Natural killer cell (primary cell): ENCODE results near the gene FAAH. TPM values are rescaled to one million over a fixed set of nuclear protein-coding genes. Genes with fewer than 3 reads are reported as not detected.
A peak's percentile ranks its signal among the peaks of the same experiment; 100 is the strongest.

Experiments used
- ATAC-seq, 3 donors: fragments of 150-1000 bp in 2 of 3; fragments of 200-7000 bp in 1 of 3; cut with Tn5 transposase; 1 replicate in 1 of 3; 2 replicates in 2 of 3; pipeline ENCODE4 v1.10.0; 2021; ENCODE audit warnings: mild to moderate bottlenecking in 2 of 3, moderate library complexity in 2 of 3
- DNase-seq, 2 donors: peaks; one replicate each; pipeline versions ENCODE4 v3.0.0 to v3.0.0-alpha.2; 2013 to 2021; ENCODE audit warnings: mixed read lengths in 1 of 2
- H3K27ac ChIP-seq: one replicate; pipeline ENCODE4 v1.5.1; 2013; ENCODE audit warnings: mild to moderate bottlenecking, low read length
- H3K27me3 ChIP-seq: one replicate; pipeline ENCODE4 v1.6.1; 2013; ENCODE audit warnings: low read length; ENCODE audit not compliant: control insufficient read depth, insufficient read depth
- H3K36me3 ChIP-seq: one replicate; pipeline ENCODE4 v1.6.1; 2013; ENCODE audit warnings: low read length; ENCODE audit not compliant: control insufficient read depth, insufficient read depth
- H3K4me1 ChIP-seq: one replicate; pipeline ENCODE4 v1.6.1; 2013; ENCODE audit warnings: low read length; ENCODE audit not compliant: control insufficient read depth, insufficient read depth
- H3K4me3 ChIP-seq: one replicate; pipeline ENCODE4 v1.5.1; 2013; ENCODE audit warnings: low read length
- H3K9me3 ChIP-seq: one replicate; pipeline ENCODE4 v1.6.1; 2013; ENCODE audit warnings: low read length; ENCODE audit not compliant: control insufficient read depth, insufficient read depth
- H3K27ac Mint-ChIP-seq, 2 donors: one replicate each; pipeline ENCODE4 v1.8.0; 2022; ENCODE audit warnings: mild to moderate bottlenecking in 2 of 2, mixed read lengths in 2 of 2, moderate library complexity in 1 of 2
- H3K27me3 Mint-ChIP-seq, 2 donors: one replicate each; pipeline ENCODE4 v1.8.0; 2022; ENCODE audit warnings: low read depth in 2 of 2, mixed read lengths in 2 of 2
- H3K36me3 Mint-ChIP-seq: one replicate; pipeline ENCODE4 v1.8.0; 2022; ENCODE audit warnings: mixed read lengths
- H3K4me1 Mint-ChIP-seq, 2 donors: one replicate each; pipeline ENCODE4 v1.8.0; 2022; ENCODE audit warnings: mixed read lengths in 2 of 2
- H3K4me3 Mint-ChIP-seq: one replicate; pipeline ENCODE4 v1.8.0; 2022; ENCODE audit warnings: mild to moderate bottlenecking, moderate library complexity, mixed read lengths
- H3K9me3 Mint-ChIP-seq, 2 donors: one replicate each; pipeline ENCODE4 v1.8.0; 2022; ENCODE audit warnings: mixed read lengths in 2 of 2
- CTCF ChIP-seq: fragments of 200-600 bp; IDR thresholded peaks from one replicate; pipeline ENCODE4 v1.8.0; 2022; ENCODE audit warnings: antibody characterized with exemption
- WGBS: methylation state at CpG from one replicate; pipeline ENCODE4 v1.1.7; 2013; ENCODE audit warnings: missing lambda C conversion rate; ENCODE audit not compliant: insufficient coverage; 5-methylcytosine and 5-hydroxymethylcytosine counted together
- intact Hi-C: fragments of 100-400 bp; cut with micrococcal nuclease; formaldehyde crosslinking; loops from one replicate; pipeline ENCODE4 v1.14.2; 2022
- total RNA-seq, 4 donors: library from RNA; stranded (reverse); fragments of 120-200 nt in 1 of 4; gene quantifications; one replicate each; pipeline versions ENCODE4 v1.2.3 to v1.2.4, GENCODE V29; 2013 to 2022

FAAH gene
- total RNA-seq, 3 donors from 2014 or later (not counting 1 experiment from before 2014, with no cell fraction given), result 4.7 to 10.0 (median 7.9) TPM

DNA sequence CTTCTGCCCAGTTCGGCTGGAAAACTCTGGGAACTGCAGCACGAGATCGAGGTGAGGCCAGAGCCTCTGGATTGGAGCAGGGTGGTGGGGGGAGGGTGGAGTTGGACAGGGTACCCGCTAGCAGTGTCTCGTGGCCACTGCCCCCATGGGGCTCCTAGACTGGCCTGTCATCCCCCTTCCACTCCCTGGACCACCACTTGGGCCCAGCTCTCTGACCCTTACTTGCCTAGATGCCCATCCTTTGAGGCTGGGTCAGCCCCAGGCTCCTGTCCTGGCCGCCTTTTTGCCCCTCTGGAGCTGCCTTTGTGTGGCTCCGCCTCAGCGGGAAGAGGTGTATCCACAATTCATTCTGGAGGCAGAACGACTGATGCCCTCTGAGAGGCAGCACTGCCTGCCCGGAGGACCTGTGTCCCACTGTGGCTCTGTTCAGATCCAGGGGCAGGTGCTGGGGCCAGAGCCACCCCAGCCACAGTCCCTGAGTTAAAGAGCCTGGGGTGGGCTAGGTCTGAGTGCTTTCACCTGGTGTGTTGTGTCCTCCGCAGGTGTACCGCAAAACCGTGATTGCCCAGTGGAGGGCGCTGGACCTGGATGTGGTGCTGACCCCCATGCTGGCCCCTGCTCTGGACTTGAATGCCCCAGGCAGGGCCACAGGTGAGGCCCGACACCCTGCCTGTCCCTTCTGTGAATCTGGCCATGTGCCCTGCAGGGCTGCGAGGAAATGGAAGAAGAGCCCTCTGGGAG is 17.7 kb downstream of the FAAH start:
- no peak overlapping the region for H3K4me3 Mint-ChIP-seq
- Histone ChIP-seq H3K4me1 (peaks cover 7% of the 10 kb centered on the region), H3K27me3 (no peaks in the 10 kb centered on the region), H3K9me3 (no peaks in the 10 kb centered on the region), H3K36me3 (no peaks in the 10 kb centered on the region), H3K4me3 (no peak overlapping the region), H3K27ac (no peak overlapping the region)
- no peaks in the 10 kb centered on the region for H3K9me3 Mint-ChIP-seq
- WGBS, result 92% methylated on average over 16 of the region's 16 CpGs
- H3K36me3 Mint-ChIP-seq, result no peaks in the 10 kb centered on the region
- DNase-seq (no peak), ATAC-seq (no peak)
- H3K27me3 Mint-ChIP-seq, result no peaks in the 10 kb centered on the region
- intact Hi-C loops, result no loop called here
- no peak for TF ChIP-seq CTCF
- H3K4me1 Mint-ChIP-seq, result peaks cover 8% of the 10 kb centered on the region in 2 donors
- no peak overlapping the region for H3K27ac Mint-ChIP-seq

DNA sequence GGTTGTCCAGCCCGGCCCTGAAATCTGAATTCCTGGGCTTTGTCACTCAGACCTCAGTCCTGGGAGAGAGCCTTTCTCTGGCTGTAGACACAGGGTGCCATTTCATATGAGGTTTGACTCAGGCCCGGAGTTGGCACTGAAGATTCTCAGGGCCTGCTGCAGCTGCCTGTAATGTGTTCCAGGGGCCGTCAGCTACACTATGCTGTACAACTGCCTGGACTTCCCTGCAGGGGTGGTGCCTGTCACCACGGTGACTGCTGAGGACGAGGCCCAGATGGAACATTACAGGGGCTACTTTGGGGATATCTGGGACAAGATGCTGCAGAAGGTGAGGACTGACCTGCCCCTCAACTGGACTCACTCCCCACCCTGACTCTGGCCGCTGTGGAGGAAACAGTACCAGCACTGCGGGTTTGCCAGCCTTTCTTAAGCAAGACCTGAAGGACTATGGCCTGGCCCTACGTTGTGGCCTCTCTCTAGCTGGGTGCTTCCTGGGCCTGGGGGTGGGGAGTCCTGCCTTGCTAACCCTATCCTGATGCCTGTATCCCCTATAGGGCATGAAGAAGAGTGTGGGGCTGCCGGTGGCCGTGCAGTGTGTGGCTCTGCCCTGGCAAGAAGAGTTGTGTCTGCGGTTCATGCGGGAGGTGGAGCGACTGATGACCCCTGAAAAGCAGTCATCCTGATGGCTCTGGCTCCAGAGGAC is 18.9 kb downstream of the FAAH start:
- H3K4me3 ChIP-seq, result no peak overlapping the region
- H3K27ac Mint-ChIP-seq, result no peak overlapping the region

GRCh38 chr1:46413596-46413985 is 19.5 kb downstream of the FAAH start:
- H3K27ac ChIP-seq, result no peak overlapping the region
- H3K9me3 Mint-ChIP-seq, result no peaks in the 10 kb centered on the region
- no peak overlapping the region for H3K4me3 ChIP-seq
- DNase-seq, result peak in 1 of 2 donors; percentile 59
- no peak overlapping the region for H3K27ac Mint-ChIP-seq
- no peaks in the 10 kb centered on the region for H3K27me3 Mint-ChIP-seq
- no peaks in the 10 kb centered on the region for H3K36me3 ChIP-seq
- peak; percentile 46 to 61 (median 59) for ATAC-seq
- no peaks in the 10 kb centered on the region for H3K9me3 ChIP-seq
- TF ChIP-seq CTCF, result no peak
- no peaks in the 10 kb centered on the region for H3K4me1 Mint-ChIP-seq
- 84% methylated on average over 4 of the region's 7 CpGs for WGBS
- no peak overlapping the region for H3K4me3 Mint-ChIP-seq
- H3K4me1 ChIP-seq, result no peaks in the 10 kb centered on the region
- no peaks in the 10 kb centered on the region for H3K36me3 Mint-ChIP-seq
- H3K27me3 ChIP-seq, result no peaks in the 10 kb centered on the region
- intact Hi-C loops, result no loop called here

More for the DNA sequence above, 18.9 kb downstream of the FAAH start:
- Histone ChIP-seq H3K36me3 (no peaks in the 10 kb centered on the region), H3K27me3 (no peaks in the 10 kb centered on the region), H3K9me3 (no peaks in the 10 kb centered on the region), H3K27ac (no peak overlapping the region), H3K4me1 (no peaks in the 10 kb centered on the region)
- no peaks in the 10 kb centered on the region for H3K4me1 Mint-ChIP-seq
- no peaks in the 10 kb centered on the region for H3K27me3 Mint-ChIP-seq
- H3K36me3 Mint-ChIP-seq, result no peaks in the 10 kb centered on the region
- intact Hi-C loops, result no loop called here
- no peaks in the 10 kb centered on the region for H3K9me3 Mint-ChIP-seq
- no peak overlapping the region for H3K4me3 Mint-ChIP-seq
- DNase-seq (no peak), ATAC-seq (no peak)
- no peak for TF ChIP-seq CTCF
- WGBS, result 89% methylated on average over 13 of the region's 13 CpGs
